ENCODE measurements around the gene ESR1.

DNA sequence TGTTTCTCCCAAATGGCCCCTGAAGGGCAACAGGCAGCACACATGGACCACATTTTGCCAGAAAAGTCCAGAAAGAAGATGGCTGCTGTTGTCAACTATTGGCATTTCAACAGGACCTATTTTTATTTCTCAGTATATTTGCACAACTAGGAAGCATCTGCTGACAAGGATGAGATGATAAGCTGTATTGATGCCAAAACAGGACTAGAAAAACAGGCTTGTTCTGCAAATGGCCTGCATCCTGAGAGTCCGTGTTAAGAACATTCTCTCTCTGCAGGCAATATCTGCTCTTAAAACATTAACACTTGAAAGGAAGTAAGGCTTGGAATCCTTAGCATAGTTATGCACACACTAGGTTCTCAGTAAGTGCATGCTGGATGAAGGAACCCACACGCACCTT is 283.7 kb downstream of the ESR1 start:
- TF ChIP-seq POLR2AphosphoS5 (IDR thresholded peaks at IDR 0.05) (no peak), POLR2A (IDR thresholded peaks at IDR 0.05) (no peak)
- TF ChIP-seq, protein P1, sequence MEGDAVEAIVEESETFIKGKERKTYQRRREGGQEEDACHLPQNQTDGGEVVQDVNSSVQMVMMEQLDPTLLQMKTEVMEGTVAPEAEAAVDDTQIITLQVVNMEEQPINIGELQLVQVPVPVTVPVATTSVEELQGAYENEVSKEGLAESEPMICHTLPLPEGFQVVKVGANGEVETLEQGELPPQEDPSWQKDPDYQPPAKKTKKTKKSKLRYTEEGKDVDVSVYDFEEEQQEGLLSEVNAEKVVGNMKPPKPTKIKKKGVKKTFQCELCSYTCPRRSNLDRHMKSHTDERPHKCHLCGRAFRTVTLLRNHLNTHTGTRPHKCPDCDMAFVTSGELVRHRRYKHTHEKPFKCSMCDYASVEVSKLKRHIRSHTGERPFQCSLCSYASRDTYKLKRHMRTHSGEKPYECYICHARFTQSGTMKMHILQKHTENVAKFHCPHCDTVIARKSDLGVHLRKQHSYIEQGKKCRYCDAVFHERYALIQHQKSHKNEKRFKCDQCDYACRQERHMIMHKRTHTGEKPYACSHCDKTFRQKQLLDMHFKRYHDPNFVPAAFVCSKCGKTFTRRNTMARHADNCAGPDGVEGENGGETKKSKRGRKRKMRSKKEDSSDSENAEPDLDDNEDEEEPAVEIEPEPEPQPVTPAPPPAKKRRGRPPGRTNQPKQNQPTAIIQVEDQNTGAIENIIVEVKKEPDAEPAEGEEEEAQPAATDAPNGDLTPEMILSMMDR (IDR thresholded peaks at IDR 0.05): no peak

Measured in breast epithelium (tissue), 3 donors.